Activated CD8-positive, alpha-beta memory T cell treated with anti-CD3 and anti-CD28 coated beads, Interleukin-2, amount 50 U/mL, for 1 hour (primary cell): ENCODE measurements around the gene CCDC87.
"Not testable (repeated sequence)": the region's sequence is repeated elsewhere in the genome, so short reads cannot be mapped to it uniquely, and the experiment has no call there.

Experiments used
- DNase-seq: peaks from one replicate; pipeline ENCODE4 v3.0.0-alpha.2; 2020; ENCODE audit errors: extremely low read depth

Gene CCDC87

GRCh38 chr11:66592457-66593302 lies at the start of gene CCDC87, which contains the start of gene CCS:
Gene CCDC87, minus strand, starts transcription at chr11:66593063. Its CDS starts 48 bp downstream, at chr11:66593015.
Gene CCS, plus strand, starts transcription at chr11:66593185. Its CDS starts 77 bp downstream, at chr11:66593262.
- DNase-seq, result peak; percentile 94

GRCh38 chr11:66641834-66642233 lies 49.0 kb upstream of the CCDC87 start:
- DNase-seq, result no peak

- DNase-seq, result not testable (repeated sequence)
Measured at GRCh38 chr11:66639814-66640340, 47.0 kb upstream of the CCDC87 start.

DNA sequence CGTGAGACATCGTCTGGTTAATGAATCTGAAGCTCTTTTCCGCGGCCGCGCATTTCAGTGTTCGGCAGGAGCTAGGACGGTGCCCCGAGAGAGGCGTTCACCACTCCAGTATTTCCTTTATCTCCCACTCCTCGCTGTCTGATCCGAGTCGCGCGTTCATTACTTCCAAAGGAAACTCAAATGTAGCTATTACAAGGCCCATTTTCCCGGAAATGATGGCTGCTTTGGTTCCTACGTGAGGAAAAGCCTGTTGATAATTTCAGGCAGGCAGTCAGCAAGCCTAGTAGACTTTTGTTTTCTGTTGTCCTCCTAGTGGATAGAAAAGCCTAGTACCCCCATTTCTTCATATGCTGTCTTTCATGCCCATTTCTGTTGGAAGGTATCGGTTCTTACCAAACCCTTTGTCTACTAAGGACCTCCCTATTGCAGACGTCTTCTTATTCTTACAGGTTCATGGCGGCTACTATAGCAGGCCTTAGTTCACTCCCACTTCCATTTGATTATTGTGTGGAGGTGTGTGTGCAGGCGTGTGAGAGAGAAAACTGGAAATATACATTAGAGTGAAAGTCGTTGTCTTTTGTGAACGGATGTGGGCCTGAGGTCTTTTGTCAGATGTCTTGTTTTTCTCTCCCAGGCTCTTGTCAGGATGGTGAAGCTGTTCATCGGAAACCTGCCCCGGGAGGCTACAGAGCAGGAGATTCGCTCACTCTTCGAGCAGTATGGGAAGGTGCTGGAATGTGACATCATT lies 46.4 kb upstream of the CCDC87 start:
- DNase-seq, result no peak

GRCh38 chr11:66638177-66639065 lies 45.6 kb upstream of the CCDC87 start, which contains the start of gene RBM4:
Gene RBM4, plus strand, starts transcription at chr11:66638703. Its CDS starts 1,009 bp downstream, at chr11:66639712.
- DNase-seq, result peak; percentile 96

DNA sequence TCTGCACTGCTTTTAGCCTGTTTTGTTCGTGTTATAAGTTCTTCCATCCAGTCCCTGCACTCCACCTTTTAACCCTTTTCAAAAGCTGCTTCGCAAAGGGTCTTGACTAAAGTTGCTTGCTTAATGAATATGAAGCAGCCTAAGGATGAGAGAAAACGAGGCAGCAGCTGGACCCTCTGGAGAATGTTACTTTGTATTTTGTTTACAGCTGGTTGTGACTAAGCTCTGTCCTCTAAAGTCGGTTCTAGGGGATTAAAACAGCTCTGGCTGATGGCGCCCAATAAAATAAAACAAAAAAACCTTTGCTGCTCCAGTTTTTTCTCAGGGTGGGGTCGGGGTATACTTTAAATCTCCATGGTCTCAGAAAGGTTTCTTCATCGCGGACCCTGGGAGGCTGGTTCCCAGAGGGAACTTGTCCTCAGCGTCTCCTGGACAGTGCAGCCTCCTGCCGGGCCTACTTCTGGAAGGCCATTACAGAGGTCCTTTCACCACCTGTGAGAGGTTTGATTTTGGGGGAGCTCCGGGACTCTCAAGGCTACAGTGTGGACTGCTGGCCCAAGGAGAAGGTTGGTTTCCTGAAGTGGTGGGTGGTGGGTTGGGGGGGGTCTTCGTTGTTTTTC lies 44.8 kb upstream of the CCDC87 start:
- no peak for DNase-seq

GRCh38 chr11:66636411-66636810 lies 43.5 kb upstream of the CCDC87 start:
- DNase-seq, result no peak

GRCh38 chr11:66632952-66633351 lies 40.1 kb upstream of the CCDC87 start:
- no peak for DNase-seq

DNA sequence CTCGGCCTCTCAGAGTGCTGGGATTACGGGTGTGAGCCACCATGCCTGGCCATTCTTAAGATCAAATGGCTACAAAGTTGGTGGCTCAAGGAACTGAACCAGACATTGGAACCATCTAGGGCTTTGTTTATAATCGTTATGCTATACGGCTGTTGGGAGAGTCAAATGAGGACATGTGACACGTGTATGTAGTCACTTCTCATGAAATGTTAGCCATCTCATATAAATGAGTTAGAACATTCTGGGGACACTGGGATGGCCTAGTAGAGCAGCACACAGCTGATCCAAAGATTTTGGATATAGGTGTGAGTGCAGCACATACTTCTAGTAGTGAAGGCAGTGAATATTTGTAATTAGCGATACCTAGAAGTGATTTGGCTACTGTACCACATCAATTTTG lies 39.0 kb upstream of the CCDC87 start:
- DNase-seq, result no peak

DNA sequence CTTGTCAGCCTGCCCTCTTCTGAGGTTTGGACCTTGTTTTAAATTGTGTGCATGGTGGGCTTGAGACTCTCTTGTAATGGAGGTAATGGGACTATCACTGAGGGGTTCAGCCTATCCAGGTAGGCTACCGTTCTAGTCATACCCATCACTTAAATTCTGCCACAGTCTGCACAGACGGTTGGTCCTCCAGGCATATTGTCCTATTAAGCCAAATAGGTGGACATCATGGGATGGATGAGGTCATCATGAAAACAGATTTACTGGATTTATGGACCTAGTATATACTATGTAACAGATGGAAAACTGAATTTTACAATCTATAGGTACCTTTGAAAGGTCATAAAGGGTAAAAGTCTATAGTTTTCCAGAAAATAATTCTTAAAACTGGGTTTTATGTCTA lies 36.5 kb upstream of the CCDC87 start:
- DNase-seq, result no peak

GRCh38 chr11:66628061-66628603 lies 35.3 kb upstream of the CCDC87 start:
- no peak for DNase-seq

DNA sequence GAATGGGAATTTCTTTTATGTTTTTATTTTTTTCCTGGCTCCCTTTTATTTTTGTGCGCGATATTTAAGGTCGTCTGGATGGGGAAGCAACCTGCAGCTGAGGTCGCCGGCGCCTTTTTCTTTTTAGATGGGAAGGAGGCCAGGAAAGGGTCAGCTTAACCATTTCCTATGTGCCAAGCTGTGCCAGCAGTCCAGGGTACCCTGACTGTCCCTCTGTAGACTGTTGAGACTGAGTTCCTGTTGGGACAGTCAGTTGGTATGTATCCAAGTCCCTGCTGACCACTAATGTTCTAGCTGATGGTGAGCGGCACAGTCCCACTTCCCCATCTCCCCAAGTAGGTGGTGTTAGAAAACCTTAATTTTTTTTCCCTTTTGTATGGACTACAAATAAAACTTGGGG lies 34.1 kb upstream of the CCDC87 start:
- no peak for DNase-seq

GRCh38 chr11:66626382-66626781 lies 33.5 kb upstream of the CCDC87 start:
- no peak for DNase-seq

GRCh38 chr11:66625752-66626149 lies 32.9 kb upstream of the CCDC87 start:
- no peak for DNase-seq

DNA sequence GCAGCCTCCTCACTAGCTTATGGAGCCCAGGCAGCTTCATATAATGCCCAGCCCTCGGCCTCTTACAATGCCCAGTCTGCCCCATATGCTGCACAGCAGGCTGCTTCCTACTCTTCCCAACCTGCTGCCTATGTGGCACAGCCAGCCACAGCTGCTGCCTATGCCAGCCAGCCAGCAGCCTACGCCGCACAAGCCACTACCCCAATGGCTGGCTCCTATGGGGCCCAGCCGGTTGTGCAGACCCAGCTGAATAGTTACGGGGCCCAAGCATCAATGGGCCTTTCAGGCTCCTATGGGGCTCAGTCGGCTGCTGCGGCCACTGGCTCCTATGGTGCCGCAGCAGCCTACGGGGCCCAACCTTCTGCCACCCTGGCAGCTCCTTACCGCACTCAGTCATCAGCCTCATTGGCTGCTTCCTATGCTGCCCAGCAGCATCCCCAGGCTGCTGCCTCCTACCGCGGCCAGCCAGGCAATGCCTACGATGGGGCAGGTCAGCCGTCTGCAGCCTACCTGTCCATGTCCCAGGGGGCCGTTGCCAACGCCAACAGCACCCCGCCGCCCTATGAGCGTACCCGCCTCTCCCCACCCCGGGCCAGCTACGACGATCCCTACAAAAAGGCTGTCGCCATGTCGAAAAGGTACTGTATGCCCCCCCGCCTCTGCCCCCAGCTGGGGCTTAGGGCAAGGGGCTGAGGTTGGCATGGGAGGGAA lies 32.3 kb upstream of the CCDC87 start:
- no peak for DNase-seq

GRCh38 chr11:66624450-66624849 lies 31.6 kb upstream of the CCDC87 start:
- no peak for DNase-seq

DNA sequence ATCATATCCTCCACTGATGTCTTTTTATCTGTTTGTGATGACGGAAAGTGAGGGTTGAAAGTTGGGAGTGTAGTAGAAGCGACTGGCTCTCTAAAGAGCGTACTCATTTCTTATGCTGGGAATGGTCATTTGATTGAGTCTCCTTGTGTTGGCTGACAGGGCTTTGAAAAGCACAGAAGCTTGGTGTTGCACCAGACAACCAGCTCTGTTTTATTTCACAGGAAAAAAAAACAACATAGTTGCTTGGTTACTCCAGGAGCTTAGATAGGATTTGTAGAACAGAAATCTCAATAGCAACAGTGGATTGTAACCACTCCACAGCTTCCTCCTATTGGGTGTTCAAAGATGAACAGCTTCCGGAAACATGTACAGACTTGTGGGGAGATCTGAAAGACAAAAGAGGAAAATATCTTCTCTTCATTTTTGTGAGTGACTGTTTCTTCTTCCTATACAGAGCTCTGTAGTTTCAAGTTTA lies 26.3 kb upstream of the CCDC87 start:
- peak; percentile 34 for DNase-seq

- no peak for DNase-seq
Measured at GRCh38 chr11:66617155-66617834, 24.4 kb upstream of the CCDC87 start.

GRCh38 chr11:66616379-66617154 lies 23.7 kb upstream of the CCDC87 start, which contains the start of gene RBM14:
Gene RBM14, plus strand, starts transcription at chr11:66616630. Its CDS starts 91 bp downstream, at chr11:66616721.
- DNase-seq, result peak; percentile 96
